OCI-LY1 (cell line): ENCODE measurements around the gene KCNK17.

ENCODE experiments used
- H2AFZ ChIP-seq: fragments of 200-600 bp; sonication (generic), shearing (Covaris generic); 2 replicates; pipeline ENCODE4 v1.6.0; 2014; ENCODE audit warnings: antibody characterized with exemption, mild to moderate bottlenecking, low read length
- H3F3A ChIP-seq: fragments of 200-600 bp; sonication (generic), shearing (Covaris generic); 2 replicates; pipeline ENCODE4 v1.6.0; 2014; ENCODE audit warnings: mild to moderate bottlenecking, antibody characterized with exemption, low read length, moderate library complexity; ENCODE audit not compliant: insufficient read depth
- H3K27ac ChIP-seq: fragments of 200-600 bp; sonication (generic); 2 replicates; pipeline ENCODE4 v1.5.1; 2014; ENCODE audit warnings: low read length, mixed run types, mild to moderate bottlenecking, low read depth; ENCODE audit not compliant: poor library complexity, severe bottlenecking
- H3K27me3 ChIP-seq: fragments of 200-600 bp; sonication (generic); 2 replicates; pipeline ENCODE4 v1.6.0; 2014; ENCODE audit warnings: antibody characterized with exemption, mild to moderate bottlenecking, low read length, moderate library complexity; ENCODE audit not compliant: insufficient read depth
- H3K36me3 ChIP-seq: fragments of 200-600 bp; sonication (generic); 2 replicates; pipeline ENCODE4 v1.6.1; 2014; ENCODE audit warnings: mild to moderate bottlenecking, antibody characterized with exemption, low read length, moderate library complexity, mixed read lengths; ENCODE audit not compliant: insufficient read depth
- H3K4me1 ChIP-seq: fragments of 200-600 bp; sonication (generic); 2 replicates; pipeline ENCODE4 v1.5.1; 2014; ENCODE audit warnings: mild to moderate bottlenecking, low read length, moderate library complexity; ENCODE audit not compliant: insufficient read depth, severe bottlenecking
- H3K4me2 ChIP-seq: fragments of 200-600 bp; sonication (generic), shearing (Covaris generic); 2 replicates; pipeline ENCODE4 v1.6.1; 2014; ENCODE audit warnings: low read length
- H3K4me3 ChIP-seq: fragments of 200-600 bp; sonication (generic); 2 replicates; pipeline ENCODE4 v1.5.1; 2014; ENCODE audit warnings: low read length, low read depth, mild to moderate bottlenecking, mixed read lengths; ENCODE audit not compliant: poor library complexity, severe bottlenecking
- H3K79me2 ChIP-seq: fragments of 200-600 bp; shearing (Covaris generic); 2 replicates; pipeline ENCODE4 v1.6.1; 2016; ENCODE audit warnings: mixed run types, low read length, mixed read lengths; ENCODE audit not compliant: insufficient read depth
- H3K9ac ChIP-seq: fragments of 200-600 bp; sonication (generic), shearing (Covaris generic); 2 replicates; pipeline ENCODE4 v1.6.1; 2014; ENCODE audit warnings: mild to moderate bottlenecking, low read length, mixed read lengths
- H3K9me2 ChIP-seq: fragments of 200-600 bp; sonication (generic), shearing (Covaris generic); 2 replicates; pipeline ENCODE4 v1.6.1; 2014; ENCODE audit warnings: low read depth, mild to moderate bottlenecking, low read length, mixed read lengths
- H3K9me3 ChIP-seq: fragments of 200-600 bp; shearing (Covaris generic); 2 replicates; pipeline ENCODE4 v1.6.1; 2014; ENCODE audit warnings: low read length, mixed read lengths
- H4K20me1 ChIP-seq: fragments of 200-600 bp; sonication (generic), shearing (Covaris generic); 2 replicates; pipeline ENCODE4 v1.6.0; 2016; ENCODE audit warnings: mild to moderate bottlenecking, low read length; ENCODE audit not compliant: insufficient read depth
- EZH2 ChIP-seq: fragments of 200-600 bp; sonication (generic), shearing (Covaris generic); IDR thresholded peaks from 2 replicates; pipeline ENCODE4 v1.8.0; 2017; ENCODE audit warnings: borderline replicate concordance, mixed run types, mild to moderate bottlenecking, antibody characterized with exemption, low read length, moderate library complexity, mixed read lengths
- TF ChIP-seq, protein P1 (sequence below): fragments of 200-600 bp; sonication (generic), shearing (Covaris generic); IDR thresholded peaks from 2 replicates; pipeline ENCODE4 v1.5.1; 2017; ENCODE audit warnings: mild to moderate bottlenecking, antibody characterized with exemption, low read length, moderate library complexity, mixed read lengths

The KCNK17 gene

DNA sequence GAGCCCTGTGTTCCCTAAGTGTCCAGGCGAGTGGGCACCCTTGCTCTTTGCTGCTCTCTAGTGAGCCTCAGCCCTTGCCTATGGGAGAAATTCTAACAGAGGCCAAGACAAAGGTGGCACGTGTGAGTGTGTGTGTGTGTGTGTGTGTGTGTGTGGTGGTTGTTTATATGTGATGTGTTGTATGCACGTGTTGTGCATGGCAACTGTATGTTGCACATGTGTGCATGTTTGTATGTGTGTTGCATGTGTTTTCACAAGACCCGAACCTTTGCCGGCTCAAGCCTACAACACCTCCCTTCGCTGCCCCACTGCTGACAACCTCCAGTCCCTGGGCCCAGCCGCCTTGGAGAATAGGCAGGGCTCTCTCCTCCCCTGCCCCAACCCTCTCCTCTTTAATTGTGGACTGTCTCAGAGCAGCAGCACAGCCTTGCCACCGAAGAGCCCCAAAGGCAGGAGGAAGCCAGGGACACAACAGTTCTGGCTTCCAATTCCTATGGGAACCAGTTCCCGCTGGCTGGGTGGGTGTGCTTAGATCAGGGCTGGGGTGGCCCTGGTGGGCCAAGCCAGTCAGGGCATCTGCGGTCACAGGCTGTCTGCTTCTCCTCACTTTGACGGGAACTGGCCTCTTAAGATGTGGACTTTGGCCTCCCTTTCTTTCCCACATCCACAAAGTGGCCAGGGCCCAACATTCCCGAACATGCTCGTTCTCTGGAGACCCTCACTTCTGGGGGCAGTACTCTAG, 5.6 kb upstream of the KCNK17 start:
- Histone ChIP-seq H3K9me3 (no peaks in the 10 kb centered on the region), H3K4me3 (no peak overlapping the region), H4K20me1 (no peaks in the 10 kb centered on the region), H3K4me1 (no peaks in the 10 kb centered on the region), H3K9me2 (no peaks in the 10 kb centered on the region), H3K27me3 (no peaks in the 10 kb centered on the region), H3F3A (no peaks in the 10 kb centered on the region), H3K79me2 (no peaks in the 10 kb centered on the region), H3K36me3 (no peaks in the 10 kb centered on the region), H3K9ac (no peak overlapping the region), H3K4me2 (no peak overlapping the region), H3K27ac (no peak overlapping the region), H2AFZ (no peak overlapping the region)
- TF ChIP-seq, protein P1, sequence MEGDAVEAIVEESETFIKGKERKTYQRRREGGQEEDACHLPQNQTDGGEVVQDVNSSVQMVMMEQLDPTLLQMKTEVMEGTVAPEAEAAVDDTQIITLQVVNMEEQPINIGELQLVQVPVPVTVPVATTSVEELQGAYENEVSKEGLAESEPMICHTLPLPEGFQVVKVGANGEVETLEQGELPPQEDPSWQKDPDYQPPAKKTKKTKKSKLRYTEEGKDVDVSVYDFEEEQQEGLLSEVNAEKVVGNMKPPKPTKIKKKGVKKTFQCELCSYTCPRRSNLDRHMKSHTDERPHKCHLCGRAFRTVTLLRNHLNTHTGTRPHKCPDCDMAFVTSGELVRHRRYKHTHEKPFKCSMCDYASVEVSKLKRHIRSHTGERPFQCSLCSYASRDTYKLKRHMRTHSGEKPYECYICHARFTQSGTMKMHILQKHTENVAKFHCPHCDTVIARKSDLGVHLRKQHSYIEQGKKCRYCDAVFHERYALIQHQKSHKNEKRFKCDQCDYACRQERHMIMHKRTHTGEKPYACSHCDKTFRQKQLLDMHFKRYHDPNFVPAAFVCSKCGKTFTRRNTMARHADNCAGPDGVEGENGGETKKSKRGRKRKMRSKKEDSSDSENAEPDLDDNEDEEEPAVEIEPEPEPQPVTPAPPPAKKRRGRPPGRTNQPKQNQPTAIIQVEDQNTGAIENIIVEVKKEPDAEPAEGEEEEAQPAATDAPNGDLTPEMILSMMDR: no peak
- TF ChIP-seq EZH2: no peak

- Histone ChIP-seq H4K20me1 (no peaks in the 10 kb centered on the region), H2AFZ (no peak overlapping the region), H3K27ac (no peak overlapping the region), H3K4me1 (no peaks in the 10 kb centered on the region), H3K79me2 (no peaks in the 10 kb centered on the region), H3K9me3 (no peaks in the 10 kb centered on the region), H3K27me3 (no peaks in the 10 kb centered on the region), H3K4me3 (no peak overlapping the region), H3K9ac (no peak overlapping the region), H3K9me2 (no peaks in the 10 kb centered on the region), H3K4me2 (no peak overlapping the region), H3K36me3 (no peaks in the 10 kb centered on the region), H3F3A (no peaks in the 10 kb centered on the region)
- TF ChIP-seq, protein P1: no peak
Measured at GRCh38 chr6:39317256-39317655, 3.0 kb upstream of the KCNK17 start.

- no peak overlapping the region for H3K9ac ChIP-seq
- no peaks in the 10 kb centered on the region for H3K9me3 ChIP-seq
- no peak overlapping the region for H3K4me2 ChIP-seq
- no peaks in the 10 kb centered on the region for H3K79me2 ChIP-seq
- H3K27me3 ChIP-seq: no peaks in the 10 kb centered on the region
- no peaks in the 10 kb centered on the region for H3K4me1 ChIP-seq
- H3K27ac ChIP-seq: no peak overlapping the region
- TF ChIP-seq, protein P1: no peak
- no peak for TF ChIP-seq EZH2
- no peaks in the 10 kb centered on the region for H4K20me1 ChIP-seq
- H3F3A ChIP-seq: no peaks in the 10 kb centered on the region
- H3K36me3 ChIP-seq: no peaks in the 10 kb centered on the region
- no peaks in the 10 kb centered on the region for H3K9me2 ChIP-seq
- no peak overlapping the region for H2AFZ ChIP-seq
- no peak overlapping the region for H3K4me3 ChIP-seq
Measured at GRCh38 chr6:39313526-39314272, 520 bp downstream of the KCNK17 start.
